OCI-LY3 (cell line): ENCODE measurements around the gene ZER1.

Experiments
- H2AFZ ChIP-seq: fragments of 200-600, 300-600 bp; shearing (Covaris generic); 2 replicates; pipeline ENCODE4 v1.6.0; 2014; ENCODE audit warnings: antibody characterized with exemption, low read depth, low read length
- H3K27ac ChIP-seq: fragments of 200-600, 300-600 bp; sonication (generic); 2 replicates; pipeline ENCODE4 v1.5.1; 2014; ENCODE audit warnings: mild to moderate bottlenecking, low read length, moderate library complexity, mixed read lengths
- H3K27me3 ChIP-seq: fragments of 200-600, 300-600 bp; sonication (generic); 2 replicates; pipeline ENCODE4 v1.6.1; 2014; ENCODE audit warnings: low read depth, low read length, mixed read lengths
- H3K36me3 ChIP-seq: fragments of 200-600, 300-600 bp; sonication (generic); replicated peaks from 2 replicates; pipeline ENCODE3; 2014; ENCODE audit warnings: low read depth, low read length, mixed read lengths
- H3K4me1 ChIP-seq: fragments of 300-600, 200-600 bp; sonication (generic); 2 replicates; pipeline ENCODE4 v1.6.1; 2014; ENCODE audit warnings: low read length, mixed read lengths
- H3K4me2 ChIP-seq: fragments of 200-600, 300-600 bp; sonication (generic); 2 replicates; pipeline ENCODE4 v1.6.1; 2014; ENCODE audit warnings: low read length, mixed read lengths
- H3K4me3 ChIP-seq: fragments of 300-600, 200-600 bp; sonication (generic); 2 replicates; pipeline ENCODE4 v1.5.1; 2014; ENCODE audit warnings: antibody characterized with exemption, mild to moderate bottlenecking, low read length, moderate library complexity
- H3K79me2 ChIP-seq: fragments of 300-600, 200-600 bp; shearing (Covaris generic); 2 replicates; pipeline ENCODE4 v1.6.1; 2014; ENCODE audit warnings: mild to moderate bottlenecking, low read length, mixed read lengths
- H3K9ac ChIP-seq: fragments of 300-600, 200-600 bp; shearing (Covaris generic); 2 replicates; pipeline ENCODE4 v1.6.0; 2014; ENCODE audit warnings: mild to moderate bottlenecking, low read length, moderate library complexity
- H3K9me3 ChIP-seq: fragments of 200-600, 300-600 bp; shearing (Covaris generic); 2 replicates; pipeline ENCODE4 v1.6.1; 2014; ENCODE audit warnings: low read length, mixed read lengths; ENCODE audit not compliant: insufficient read depth
- H4K20me1 ChIP-seq: fragments of 200-600, 300-600 bp; sonication (generic); 2 replicates; pipeline ENCODE4 v1.6.1; 2016; ENCODE audit warnings: low read length, mixed read lengths; ENCODE audit not compliant: insufficient read depth
- CTCF ChIP-seq: fragments of 200-600, 300-600 bp; sonication (generic); IDR thresholded peaks from 2 replicates; pipeline ENCODE4 v1.5.1; 2014; ENCODE audit warnings: antibody characterized with exemption, low read length, low read depth
- EZH2phosphoT487 ChIP-seq: fragments of 200-600 bp; shearing (Covaris generic); IDR thresholded peaks from 2 replicates; pipeline ENCODE4 v1.6.1; 2018; ENCODE audit warnings: antibody characterized with exemption, mixed run types, low read depth

Gene ZER1

GRCh38 chr9:128727640-128728248 lies 44.0 kb downstream of the ZER1 start:
- Histone ChIP-seq H3K9ac (no peak overlapping the region), H2AFZ (no peak overlapping the region), H3K4me2 (no peak overlapping the region), H3K27ac (no peak overlapping the region), H3K79me2 (peaks cover 10% of the 10 kb centered on the region), H3K4me3 (no peak overlapping the region), H3K36me3 (no peaks in the 10 kb centered on the region), H3K9me3 (no peaks in the 10 kb centered on the region), H3K4me1 (peaks cover 13% of the 10 kb centered on the region), H4K20me1 (no peaks in the 10 kb centered on the region), H3K27me3 (no peaks in the 10 kb centered on the region)
- TF ChIP-seq EZH2phosphoT487 (no peak), CTCF (no peak)

DNA sequence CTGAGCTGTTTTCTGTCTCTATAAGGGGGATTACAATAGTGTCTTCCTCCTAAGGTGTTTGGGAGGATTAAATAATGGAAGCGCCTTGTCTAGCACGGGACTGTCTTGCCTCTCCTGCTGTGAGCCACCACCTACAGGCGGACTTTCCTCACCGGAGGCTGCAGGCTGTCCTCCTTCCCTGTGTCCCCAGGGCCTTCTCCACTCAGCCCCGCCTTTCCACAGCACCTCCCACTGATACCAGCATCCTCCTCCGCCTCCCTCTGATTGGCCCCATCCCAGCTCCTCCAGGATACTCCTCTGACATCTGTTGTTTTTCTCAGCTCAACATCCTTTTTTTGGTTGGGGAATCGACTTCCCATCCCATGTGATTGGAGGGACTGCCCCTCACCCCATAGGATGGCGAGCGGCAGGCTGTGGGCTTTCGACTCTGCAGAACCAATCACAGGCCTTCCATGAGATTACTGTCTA lies 46.9 kb downstream of the ZER1 start:
- peaks cover 3% of the 10 kb centered on the region for H3K36me3 ChIP-seq
- peak overlapping the region; percentile 63; the same call in 1 of the 2 replicates for H2AFZ ChIP-seq
- H3K9me3 ChIP-seq: no peaks in the 10 kb centered on the region
- peak overlapping the region; percentile 82 for H3K9ac ChIP-seq
- H3K79me2 ChIP-seq: peaks cover 11% of the 10 kb centered on the region
- peak overlapping the region; percentile 88 for H3K4me2 ChIP-seq
- no peaks in the 10 kb centered on the region for H3K27me3 ChIP-seq
- peak overlapping the region; percentile 36; the same call in 1 of the 2 replicates for H3K27ac ChIP-seq
- peak overlapping the region; percentile 89 for H3K4me3 ChIP-seq
- H4K20me1 ChIP-seq: no peaks in the 10 kb centered on the region
- H3K4me1 ChIP-seq: peaks cover 14% of the 10 kb centered on the region
- TF ChIP-seq EZH2phosphoT487: no peak
- TF ChIP-seq CTCF: no peak

- Histone ChIP-seq H3K36me3 (peaks cover 3% of the 10 kb centered on the region), H3K4me3 (peak within 1 kb of the TSS; percentile 93), H3K27me3 (no peaks in the 10 kb centered on the region), H3K9ac (peak within 1 kb of the TSS; percentile 92), H3K4me2 (peak within 1 kb of the TSS; percentile 88), H3K9me3 (no peaks in the 10 kb centered on the region), H3K79me2 (peaks cover 11% of the 10 kb centered on the region), H4K20me1 (no peaks in the 10 kb centered on the region), H2AFZ (peak within 1 kb of the TSS; percentile 63; the same call in 1 of the 2 replicates), H3K27ac (peak within 1 kb of the TSS; percentile 36), H3K4me1 (peaks cover 14% of the 10 kb centered on the region)
- TF ChIP-seq EZH2phosphoT487 (no peak), CTCF (no peak)
These were observed 47.6 kb downstream of the ZER1 start, which contains the start of gene ZDHHC12 for GRCh38 chr9:128723866-128724743. TSS of gene ZDHHC12 (minus strand) at chr9:128724127. CDS start at chr9:128724093, 34 bp downstream.

DNA sequence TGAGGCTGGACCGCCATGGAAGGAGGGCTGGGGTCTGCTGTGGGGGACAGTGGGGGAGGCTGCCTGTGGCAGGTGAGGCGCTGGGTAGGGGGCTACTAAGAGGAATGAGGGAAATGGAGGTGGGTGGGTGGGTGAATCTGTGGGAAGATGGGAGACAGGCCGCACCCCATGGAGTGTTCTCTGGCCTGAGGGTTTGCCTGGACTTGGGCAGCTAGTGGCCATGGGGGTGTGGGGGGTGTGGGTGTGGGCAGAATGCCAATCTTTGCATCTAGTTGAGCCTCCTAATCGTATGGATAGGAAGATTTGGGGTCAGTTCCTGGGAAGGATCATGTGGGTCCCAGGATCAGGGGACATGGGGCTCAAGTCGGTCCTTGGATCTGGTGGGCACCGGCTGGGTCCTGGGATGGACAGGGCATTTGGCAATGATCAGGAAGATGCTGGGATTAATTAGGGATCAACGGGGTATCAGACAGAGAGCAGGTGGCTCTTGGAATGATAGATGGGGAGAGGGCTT lies 48.3 kb downstream of the ZER1 start:
- Histone ChIP-seq H3K9me3 (no peaks in the 10 kb centered on the region), H3K79me2 (peaks cover 11% of the 10 kb centered on the region), H3K36me3 (peaks cover 3% of the 10 kb centered on the region), H3K9ac (peak overlapping the region; percentile 92), H3K4me1 (peaks cover 14% of the 10 kb centered on the region), H3K27ac (peak overlapping the region; percentile 14; the same call in 1 of the 2 replicates), H4K20me1 (no peaks in the 10 kb centered on the region), H3K4me2 (peak overlapping the region; percentile 82), H3K27me3 (no peaks in the 10 kb centered on the region), H2AFZ (0 out of 2 replicates have a peak overlapping the region, but pooled peaks have one; percentile 62), H3K4me3 (peak overlapping the region; percentile 93)
- TF ChIP-seq EZH2phosphoT487 (no peak), CTCF (no peak)
